HG02981 (cell line): Measurements from ENCODE around the gene OR52E4.

ENCODE experiments used
- ATAC-seq: cut with Tn5 transposase; IDR thresholded peaks from one replicate; pipeline ENCODE4 v1.9.1; 2021; ENCODE audit warnings: mild to moderate bottlenecking, moderate library complexity; ENCODE audit not compliant: unreplicated experiment

OR52E4 gene

GRCh38 chr11:5880329-5880728, at the start of gene OR52E4:
Gene OR52E4 (plus strand): TSS chr11:5880629. CDS start chr11:5884293, 3,664 bp downstream.
- ATAC-seq = no peak

GRCh38 chr11:5831196-5831829, 49.1 kb upstream of the OR52E4 start:
- ATAC-seq = no peak

GRCh38 chr11:5833446-5833845, 47.0 kb upstream of the OR52E4 start:
- ATAC-seq = no peak

GRCh38 chr11:5837695-5838094, 42.7 kb upstream of the OR52E4 start:
- no peak for ATAC-seq

- no peak for ATAC-seq
These were observed 38.6 kb upstream of the OR52E4 start, which contains the start of gene OR52E6 for GRCh38 chr11:5841797-5842196. Gene OR52E6 (minus strand): TSS chr11:5841897. CDS start chr11:5841897, 0 bp downstream.

GRCh38 chr11:5846701-5847100, 33.7 kb upstream of the OR52E4 start:
- ATAC-seq = no peak

- ATAC-seq = no peak
These were observed 32.7 kb upstream of the OR52E4 start for GRCh38 chr11:5847711-5848110.

- ATAC-seq = no peak
These were observed 29.4 kb upstream of the OR52E4 start for GRCh38 chr11:5851002-5851401.

- ATAC-seq = no peak
These were observed 22.8 kb upstream of the OR52E4 start, which contains the start of gene OR52E8 for GRCh38 chr11:5857590-5857989. Gene OR52E8 (minus strand): TSS chr11:5857690. CDS start chr11:5857690, 0 bp downstream.

- no peak for ATAC-seq
These were observed 14.6 kb upstream of the OR52E4 start for GRCh38 chr11:5865826-5866225.

- ATAC-seq = no peak
These were observed 1.9 kb upstream of the OR52E4 start for GRCh38 chr11:5878564-5878963.

- ATAC-seq = no peak
These were observed 1.3 kb downstream of the OR52E4 start for GRCh38 chr11:5881756-5882155.

GRCh38 chr11:5887172-5887571, 6.7 kb downstream of the OR52E4 start:
- ATAC-seq = no peak

- ATAC-seq = no peak
These were observed 7.2 kb downstream of the OR52E4 start for GRCh38 chr11:5887661-5888060.

- ATAC-seq = no peak
These were observed 10.9 kb downstream of the OR52E4 start for GRCh38 chr11:5891216-5891800.

GRCh38 chr11:5892908-5893307, 12.5 kb downstream of the OR52E4 start, which contains the start of gene OR52E5:
Gene OR52E5 (plus strand): TSS chr11:5893208. CDS start chr11:5900777, 7,569 bp downstream.
- no peak for ATAC-seq

GRCh38 chr11:5899534-5899933, 19.1 kb downstream of the OR52E4 start:
- no peak for ATAC-seq

- no peak for ATAC-seq
These were observed 30.1 kb downstream of the OR52E4 start for GRCh38 chr11:5910540-5910939.

- peak; percentile 86 for ATAC-seq
These were observed 42.5 kb downstream of the OR52E4 start for GRCh38 chr11:5922749-5923426.

GRCh38 chr11:5923427-5923776, 43.0 kb downstream of the OR52E4 start:
- ATAC-seq = peak; percentile 38

- no peak for ATAC-seq
These were observed 43.4 kb downstream of the OR52E4 start for GRCh38 chr11:5923794-5924193.

- ATAC-seq = no peak
These were observed 47.8 kb downstream of the OR52E4 start for GRCh38 chr11:5928271-5928670.
